ENCODE measurements around the gene SMOC2.

DNA sequence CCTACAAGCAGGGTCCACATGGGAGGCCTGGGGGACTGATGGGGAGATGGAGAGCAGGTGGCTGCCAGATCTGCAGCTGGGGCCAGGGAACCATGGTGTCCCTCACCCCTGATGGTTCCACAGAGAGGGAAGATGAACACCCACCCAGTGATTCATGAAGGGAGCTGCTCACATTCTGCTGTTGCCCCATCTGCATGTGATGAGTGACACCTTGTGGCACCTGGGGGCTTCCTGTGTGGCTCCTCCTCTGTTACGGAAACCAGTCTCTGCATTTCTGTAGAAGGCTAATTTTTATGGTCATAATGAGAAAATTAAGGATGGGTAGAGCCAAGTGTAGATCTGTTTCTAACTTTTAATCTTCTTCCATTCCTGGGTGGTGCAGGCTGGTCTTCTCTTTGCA lies 217.1 kb downstream of the SMOC2 start:
- no peak for TF ChIP-seq MAZ (IDR thresholded peaks at IDR 0.05; ENCODE audit: borderline replicate concordance, low read depth, low read length)
- no peak for TF ChIP-seq POLR2AphosphoS2 (conservative IDR thresholded peaks at IDR 0.05; ENCODE audit: low read length)
- TF ChIP-seq, protein P1, sequence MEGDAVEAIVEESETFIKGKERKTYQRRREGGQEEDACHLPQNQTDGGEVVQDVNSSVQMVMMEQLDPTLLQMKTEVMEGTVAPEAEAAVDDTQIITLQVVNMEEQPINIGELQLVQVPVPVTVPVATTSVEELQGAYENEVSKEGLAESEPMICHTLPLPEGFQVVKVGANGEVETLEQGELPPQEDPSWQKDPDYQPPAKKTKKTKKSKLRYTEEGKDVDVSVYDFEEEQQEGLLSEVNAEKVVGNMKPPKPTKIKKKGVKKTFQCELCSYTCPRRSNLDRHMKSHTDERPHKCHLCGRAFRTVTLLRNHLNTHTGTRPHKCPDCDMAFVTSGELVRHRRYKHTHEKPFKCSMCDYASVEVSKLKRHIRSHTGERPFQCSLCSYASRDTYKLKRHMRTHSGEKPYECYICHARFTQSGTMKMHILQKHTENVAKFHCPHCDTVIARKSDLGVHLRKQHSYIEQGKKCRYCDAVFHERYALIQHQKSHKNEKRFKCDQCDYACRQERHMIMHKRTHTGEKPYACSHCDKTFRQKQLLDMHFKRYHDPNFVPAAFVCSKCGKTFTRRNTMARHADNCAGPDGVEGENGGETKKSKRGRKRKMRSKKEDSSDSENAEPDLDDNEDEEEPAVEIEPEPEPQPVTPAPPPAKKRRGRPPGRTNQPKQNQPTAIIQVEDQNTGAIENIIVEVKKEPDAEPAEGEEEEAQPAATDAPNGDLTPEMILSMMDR (IDR thresholded peaks at IDR 0.05): no peak
- TF ChIP-seq, protein P2, sequence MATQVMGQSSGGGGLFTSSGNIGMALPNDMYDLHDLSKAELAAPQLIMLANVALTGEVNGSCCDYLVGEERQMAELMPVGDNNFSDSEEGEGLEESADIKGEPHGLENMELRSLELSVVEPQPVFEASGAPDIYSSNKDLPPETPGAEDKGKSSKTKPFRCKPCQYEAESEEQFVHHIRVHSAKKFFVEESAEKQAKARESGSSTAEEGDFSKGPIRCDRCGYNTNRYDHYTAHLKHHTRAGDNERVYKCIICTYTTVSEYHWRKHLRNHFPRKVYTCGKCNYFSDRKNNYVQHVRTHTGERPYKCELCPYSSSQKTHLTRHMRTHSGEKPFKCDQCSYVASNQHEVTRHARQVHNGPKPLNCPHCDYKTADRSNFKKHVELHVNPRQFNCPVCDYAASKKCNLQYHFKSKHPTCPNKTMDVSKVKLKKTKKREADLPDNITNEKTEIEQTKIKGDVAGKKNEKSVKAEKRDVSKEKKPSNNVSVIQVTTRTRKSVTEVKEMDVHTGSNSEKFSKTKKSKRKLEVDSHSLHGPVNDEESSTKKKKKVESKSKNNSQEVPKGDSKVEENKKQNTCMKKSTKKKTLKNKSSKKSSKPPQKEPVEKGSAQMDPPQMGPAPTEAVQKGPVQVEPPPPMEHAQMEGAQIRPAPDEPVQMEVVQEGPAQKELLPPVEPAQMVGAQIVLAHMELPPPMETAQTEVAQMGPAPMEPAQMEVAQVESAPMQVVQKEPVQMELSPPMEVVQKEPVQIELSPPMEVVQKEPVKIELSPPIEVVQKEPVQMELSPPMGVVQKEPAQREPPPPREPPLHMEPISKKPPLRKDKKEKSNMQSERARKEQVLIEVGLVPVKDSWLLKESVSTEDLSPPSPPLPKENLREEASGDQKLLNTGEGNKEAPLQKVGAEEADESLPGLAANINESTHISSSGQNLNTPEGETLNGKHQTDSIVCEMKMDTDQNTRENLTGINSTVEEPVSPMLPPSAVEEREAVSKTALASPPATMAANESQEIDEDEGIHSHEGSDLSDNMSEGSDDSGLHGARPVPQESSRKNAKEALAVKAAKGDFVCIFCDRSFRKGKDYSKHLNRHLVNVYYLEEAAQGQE (IDR thresholded peaks at IDR 0.05): no peak

Data from A549 (cell line).